ENCODE data around the gene SFMBT2.
"Not testable (repeated sequence)": the region's sequence is repeated elsewhere in the genome, so short reads cannot be mapped to it uniquely, and the experiment has no call there.

SFMBT2 gene

GRCh38 chr10:7182327-7182726, 228.5 kb downstream of the SFMBT2 start:
- not testable (repeated sequence) for DNase-seq (ENCODE audit: low read depth)

- DNase-seq (ENCODE audit: low read depth): no peak
Measured at GRCh38 chr10:7181420-7181819, 229.4 kb downstream of the SFMBT2 start.

GRCh38 chr10:7179536-7179935, 231.3 kb downstream of the SFMBT2 start:
- DNase-seq (ENCODE audit: low read depth): no peak

- no peak for DNase-seq (ENCODE audit: low read depth)
Measured at GRCh38 chr10:7173948-7174347, 236.9 kb downstream of the SFMBT2 start.

GRCh38 chr10:7171825-7172224, 239.0 kb downstream of the SFMBT2 start:
- no peak for DNase-seq (ENCODE audit: low read depth)

- DNase-seq (ENCODE audit: low read depth): no peak
Measured at GRCh38 chr10:7170626-7171322, 240.1 kb downstream of the SFMBT2 start.

GRCh38 chr10:7168414-7168813, 242.4 kb downstream of the SFMBT2 start:
- no peak for DNase-seq (ENCODE audit: low read depth)

GRCh38 chr10:7165500-7166177, 245.2 kb downstream of the SFMBT2 start:
- DNase-seq (ENCODE audit: low read depth): no peak

- DNase-seq (ENCODE audit: low read depth): no peak
Measured at GRCh38 chr10:7164955-7165354, 245.9 kb downstream of the SFMBT2 start.

- no peak for DNase-seq (ENCODE audit: low read depth)
Measured at GRCh38 chr10:7162331-7162730, 248.5 kb downstream of the SFMBT2 start.

GRCh38 chr10:7161484-7162250, 249.2 kb downstream of the SFMBT2 start:
- DNase-seq (ENCODE audit: low read depth): no peak

- DNase-seq (ENCODE audit: low read depth): no peak
Measured at GRCh38 chr10:7159928-7160327, 250.9 kb downstream of the SFMBT2 start.

- DNase-seq (ENCODE audit: low read depth): no peak
Measured at GRCh38 chr10:7159517-7159916, 251.3 kb downstream of the SFMBT2 start.

- no peak for DNase-seq (ENCODE audit: low read depth)
Measured at GRCh38 chr10:7157091-7157490, 253.7 kb downstream of the SFMBT2 start.

- no peak for DNase-seq (ENCODE audit: low read depth)
Measured at GRCh38 chr10:7153750-7154149, 257.1 kb downstream of the SFMBT2 start.

GRCh38 chr10:7152982-7153381, 257.9 kb downstream of the SFMBT2 start:
- DNase-seq (ENCODE audit: low read depth): no peak

GRCh38 chr10:7152341-7152740, 258.5 kb downstream of the SFMBT2 start:
- no peak for DNase-seq (ENCODE audit: low read depth)

- DNase-seq (ENCODE audit: low read depth): no peak
Measured at GRCh38 chr10:7151538-7151937, 259.3 kb downstream of the SFMBT2 start.

- no peak for DNase-seq (ENCODE audit: low read depth)
Measured at GRCh38 chr10:7150349-7150748, 260.5 kb downstream of the SFMBT2 start.

GRCh38 chr10:7146189-7146588, 264.6 kb downstream of the SFMBT2 start:
- DNase-seq (ENCODE audit: low read depth): no peak

- DNase-seq (ENCODE audit: low read depth): no peak
Measured at GRCh38 chr10:7136016-7136415, 274.8 kb downstream of the SFMBT2 start.

GRCh38 chr10:7135188-7135587, 275.6 kb downstream of the SFMBT2 start:
- no peak for DNase-seq (ENCODE audit: low read depth)

GRCh38 chr10:7134448-7134847, 276.4 kb downstream of the SFMBT2 start:
- no peak for DNase-seq (ENCODE audit: low read depth)

Data from CMK (cell line).